Measurements from ENCODE around the gene RIPOR2. TPM values are rescaled to one million over a fixed set of nuclear protein-coding genes. Genes with fewer than 3 reads are reported as not detected.

The RIPOR2 gene
- total and polyA plus RNA-seq, 4 donors: 1.6 to 10.9 (median 3.7) TPM

GRCh38 chr6:24933266-24933665 lies 2.5 kb downstream of the RIPOR2 start:
- TF ChIP-seq MAX (IDR thresholded peaks at IDR 0.05) (no peak), NR2F2 (IDR thresholded peaks at IDR 0.05) (no peak)
- no peaks in the 10 kb centered on the region for H3K36me3 ChIP-seq (ENCODE audit: control insufficient read depth in 4 of 4, insufficient read depth in 3 of 4, low read depth in 1 of 4, low read length in 3 of 4)
- H3K27me3 ChIP-seq (ENCODE audit: control insufficient read depth in 4 of 4, insufficient read depth in 4 of 4, low read length in 3 of 4): peaks cover 0 to 3% (median 3%) of the 10 kb centered on the region in 4 donors
- H3K27ac ChIP-seq (ENCODE audit: low read depth in 1 of 2, low read length in 2 of 2): no peak overlapping the region
- no peak overlapping the region for H3K4me3 ChIP-seq (ENCODE audit: low read depth in 1 of 3, low read length in 3 of 3)
- 75% methylated on average over 3 of the region's 3 CpGs for WGBS
- no peak for DNase-seq (ENCODE audit: low spot score)
- H3K9me3 ChIP-seq (ENCODE audit: control insufficient read depth in 4 of 4, low read length in 3 of 4): no peaks in the 10 kb centered on the region
- no peak overlapping the region for H3K9ac ChIP-seq (ENCODE audit: low read depth in 1 of 2, low read length in 2 of 2)
- H3K4me1 ChIP-seq (ENCODE audit: control insufficient read depth in 4 of 4, insufficient read depth in 4 of 4, low read length in 3 of 4): no peaks in the 10 kb centered on the region

GRCh38 chr6:24932832-24933231 lies 2.9 kb downstream of the RIPOR2 start:
- Histone ChIP-seq H3K36me3 (ENCODE audit: control insufficient read depth in 4 of 4, insufficient read depth in 3 of 4, low read depth in 1 of 4, low read length in 3 of 4) (no peaks in the 10 kb centered on the region), H3K9ac (ENCODE audit: low read depth in 1 of 2, low read length in 2 of 2) (no peak overlapping the region), H3K27me3 (ENCODE audit: control insufficient read depth in 4 of 4, insufficient read depth in 4 of 4, low read length in 3 of 4) (peaks cover 0 to 3% (median 3%) of the 10 kb centered on the region in 4 donors), H3K27ac (ENCODE audit: low read depth in 1 of 2, low read length in 2 of 2) (no peak overlapping the region), H3K4me1 (ENCODE audit: control insufficient read depth in 4 of 4, insufficient read depth in 4 of 4, low read length in 3 of 4) (no peaks in the 10 kb centered on the region), H3K9me3 (ENCODE audit: control insufficient read depth in 4 of 4, low read length in 3 of 4) (no peaks in the 10 kb centered on the region), H3K4me3 (ENCODE audit: low read depth in 1 of 3, low read length in 3 of 3) (no peak overlapping the region)
- 68% methylated on average over 3 of the region's 3 CpGs for WGBS
- TF ChIP-seq NR2F2 (IDR thresholded peaks at IDR 0.05): no peak
- no peak for TF ChIP-seq JUND (IDR thresholded peaks at IDR 0.05)
- TF ChIP-seq FOXA1 (IDR thresholded peaks at IDR 0.05): no peak
- DNase-seq (ENCODE audit: low spot score): no peak

GRCh38 chr6:24931718-24932691 lies 3.8 kb downstream of the RIPOR2 start:
- no peak for DNase-seq (ENCODE audit: low spot score)
- no peak for TF ChIP-seq HNF4G (IDR thresholded peaks at IDR 0.05)
- no peak for TF ChIP-seq TAF1 (conservative IDR thresholded peaks at IDR 0.05)
- TF ChIP-seq JUND (IDR thresholded peaks at IDR 0.05): no peak
- TF ChIP-seq YY1 (IDR thresholded peaks at IDR 0.05): no peak
- no peak for TF ChIP-seq RAD21 (IDR thresholded peaks at IDR 0.05)
- TF ChIP-seq ZBTB33 (IDR thresholded peaks at IDR 0.05): no peak
- no peak for TF ChIP-seq RXRA (IDR thresholded peaks at IDR 0.05)
- TF ChIP-seq NR2F2 (IDR thresholded peaks at IDR 0.05): no peak
- TF ChIP-seq MAX (IDR thresholded peaks at IDR 0.05): no peak
- TF ChIP-seq GABPA (IDR thresholded peaks at IDR 0.05 in 1 of 2, conservative IDR thresholded peaks at IDR 0.05 in 1 of 2): no peak
- no peak for TF ChIP-seq REST (IDR thresholded peaks at IDR 0.05)
- TF ChIP-seq ATF3 (IDR thresholded peaks at IDR 0.05): no peak
- no peak for TF ChIP-seq CTCF (IDR thresholded peaks at IDR 0.05; ENCODE audit: low read depth, low read length, missing input control)
- TF ChIP-seq EGR1 (IDR thresholded peaks at IDR 0.05; ENCODE audit: low read depth in 2 of 2): no peak
- no peak for TF ChIP-seq FOXA1 (IDR thresholded peaks at IDR 0.05)
- no peak for TF ChIP-seq FOXA2 (IDR thresholded peaks at IDR 0.05)
- TF ChIP-seq HNF4A (conservative IDR thresholded peaks at IDR 0.05): no peak
- Histone ChIP-seq H3K27me3 (ENCODE audit: control insufficient read depth in 4 of 4, insufficient read depth in 4 of 4, low read length in 3 of 4) (peaks cover 0 to 3% (median 3%) of the 10 kb centered on the region in 4 donors), H3K4me3 (ENCODE audit: low read depth in 1 of 3, low read length in 3 of 3) (no peak overlapping the region), H3K9me3 (ENCODE audit: control insufficient read depth in 4 of 4, low read length in 3 of 4) (no peaks in the 10 kb centered on the region), H3K4me1 (ENCODE audit: control insufficient read depth in 4 of 4, insufficient read depth in 4 of 4, low read length in 3 of 4) (no peaks in the 10 kb centered on the region), H3K27ac (ENCODE audit: low read depth in 1 of 2, low read length in 2 of 2) (no peak overlapping the region), H3K36me3 (ENCODE audit: control insufficient read depth in 4 of 4, insufficient read depth in 3 of 4, low read depth in 1 of 4, low read length in 3 of 4) (no peaks in the 10 kb centered on the region), H3K9ac (ENCODE audit: low read depth in 1 of 2, low read length in 2 of 2) (no peak overlapping the region)
- WGBS: 64% methylated on average over 7 of the region's 7 CpGs

All from liver (tissue), 9 donors.